H1 (cell line): Measurements from ENCODE around the gene ACACB. TPM values are rescaled to one million over a fixed set of nuclear protein-coding genes. Genes with fewer than 3 reads are reported as not detected.

ENCODE experiments used
- CHD2 ChIP-seq: IDR thresholded peaks from 2 replicates; pipeline ENCODE4 v1.6.1; 2012; ENCODE audit warnings: low read length, improper control_type of control experiment
- RNF2 ChIP-seq: fragments of 200-900, 300-1000 bp; sonication (generic); IDR thresholded peaks from 2 replicates; pipeline ENCODE4 v1.7.1; 2016; ENCODE audit warnings: borderline replicate concordance, low read depth, mild to moderate bottlenecking, antibody characterized with exemption, low read length; ENCODE audit not compliant: poor library complexity, severe bottlenecking; ENCODE audit errors: missing control alignments
- SAP30 ChIP-seq: fragments of 300-600 bp; sonication (generic); IDR thresholded peaks from 2 replicates; pipeline ENCODE4 v1.7.1; 2012; ENCODE audit warnings: low read length, moderate library complexity, mild to moderate bottlenecking, inconsistent platforms; ENCODE audit not compliant: insufficient read depth, insufficient replicate concordance
- polyA plus RNA-seq, 7 experiments: library from polyadenylated mRNA; depleted of rRNA in 3 of 7; stranded (reverse) in 5 of 7; unstranded in 2 of 7; fragments of >200 nt in 5 of 7; fragments of 200-250 nt in 2 of 7; gene quantifications; 1 replicate in 5 of 7; 2 replicates in 1 of 7; 4 replicates in 1 of 7; pipeline versions ENCODE4 v1.2.1 to v1.2.3, GENCODE V29; 2011 to 2013; ENCODE audit warnings: missing spikeins in 2 of 7, mixed read lengths in 2 of 7
- total RNA-seq: library from RNA; stranded (reverse); fragmentation: NEBNext Ultra II Directional; extraction: Animal tissue kit (Norgen Biotek cat#: 25700); gene quantifications from 2 replicates; pipeline ENCODE4 v1.2.1, GENCODE V29; 2021

ACACB gene
- total and polyA plus RNA-seq, 2 of the 8 experiments (the other 6 are each of a cell fraction or from before 2014, with no cell fraction given), result 5.8 to 15.3 TPM

GRCh38 chr12:109267361-109267760 is 151.0 kb downstream of the ACACB start (continued):
- no peak for TF ChIP-seq SAP30
- TF ChIP-seq CHD2, result no peak
- no peak for TF ChIP-seq RNF2
